H9 (cell line): ENCODE data around the gene PLAC1. TPM values are rescaled to one million over a fixed set of nuclear protein-coding genes. Genes with fewer than 3 reads are reported as not detected.

ENCODE experiments used
- DNase-seq: peaks from one replicate; pipeline ENCODE4 v3.0.0-alpha.2; 2017
- H2AFZ ChIP-seq: one replicate; pipeline ENCODE4 v1.6.1; 2013; ENCODE audit warnings: mild to moderate bottlenecking, low read length, control low read depth, moderate library complexity
- H2AK5ac ChIP-seq: 2 replicates; pipeline ENCODE4 v1.6.1; 2013; ENCODE audit warnings: low read length, control low read depth, mixed read lengths; ENCODE audit not compliant: insufficient read length
- H2BK120ac ChIP-seq: one replicate; pipeline ENCODE4 v1.6.1; 2013; ENCODE audit warnings: low read depth, mild to moderate bottlenecking, low read length, control low read depth, inconsistent platforms; ENCODE audit not compliant: poor library complexity, severe bottlenecking
- H2BK12ac ChIP-seq: 2 replicates; pipeline ENCODE4 v1.6.1; 2013; ENCODE audit warnings: low read length, control low read depth, mixed read lengths, low read depth; ENCODE audit not compliant: insufficient read length
- H2BK15ac ChIP-seq: 2 replicates; pipeline ENCODE4 v1.6.1; 2013; ENCODE audit warnings: low read depth, low read length, control low read depth
- H2BK20ac ChIP-seq: one replicate; pipeline ENCODE4 v1.6.1; 2013; ENCODE audit warnings: low read depth, mild to moderate bottlenecking, low read length, control low read depth, inconsistent platforms; ENCODE audit not compliant: poor library complexity, severe bottlenecking
- H2BK5ac ChIP-seq: 2 replicates; pipeline ENCODE4 v1.6.1; 2013; ENCODE audit warnings: low read length, control low read depth, mixed read lengths; ENCODE audit not compliant: insufficient read length
- H3K14ac ChIP-seq: 2 replicates; pipeline ENCODE4 v1.6.1; 2013; ENCODE audit warnings: low read length, control low read depth; ENCODE audit not compliant: insufficient read depth
- H3K18ac ChIP-seq: 2 replicates; pipeline ENCODE4 v1.6.1; 2013; ENCODE audit warnings: low read depth, mild to moderate bottlenecking, mixed read lengths, low read length, control low read depth; ENCODE audit not compliant: insufficient read length
- H3K23ac ChIP-seq: 2 replicates; pipeline ENCODE4 v1.6.1; 2013; ENCODE audit warnings: low read length, control low read depth, mixed read lengths, low read depth; ENCODE audit not compliant: insufficient read length
- H3K23me2 ChIP-seq: 2 replicates; pipeline ENCODE4 v1.6.1; 2013; ENCODE audit warnings: low read depth, mild to moderate bottlenecking, mixed read lengths, low read length, control low read depth; ENCODE audit not compliant: insufficient read length, poor library complexity, severe bottlenecking
- H3K27ac ChIP-seq: 2 replicates; pipeline ENCODE4 v1.5.1; 2013; ENCODE audit warnings: low read length, control low read depth, mixed read lengths, low read depth; ENCODE audit not compliant: insufficient read length
- H3K27me3 ChIP-seq: 2 replicates; pipeline ENCODE4 v1.6.1; 2013; ENCODE audit warnings: low read length, control low read depth, inconsistent platforms; ENCODE audit not compliant: insufficient read depth
- H3K4ac ChIP-seq: 2 replicates; pipeline ENCODE4 v1.6.1; 2013; ENCODE audit warnings: low read depth, mild to moderate bottlenecking, control low read depth, inconsistent platforms, low read length, moderate library complexity
- H3K4me1 ChIP-seq: 2 replicates; pipeline ENCODE4 v1.6.1; 2013; ENCODE audit warnings: low read length, control low read depth, inconsistent platforms; ENCODE audit not compliant: insufficient read depth
- H3K4me2 ChIP-seq: 2 replicates; pipeline ENCODE4 v1.6.1; 2013; ENCODE audit warnings: low read length, control low read depth, mixed read lengths; ENCODE audit not compliant: insufficient read length, insufficient read depth
- H3K56ac ChIP-seq: 2 replicates; pipeline ENCODE4 v1.6.1; 2013; ENCODE audit warnings: low read depth, mild to moderate bottlenecking, mixed read lengths, low read length, control low read depth; ENCODE audit not compliant: insufficient read length
- H3K79me1 ChIP-seq: 2 replicates; pipeline ENCODE4 v1.6.1; 2013; ENCODE audit warnings: low read depth, mild to moderate bottlenecking, moderate library complexity, low read length, control low read depth, inconsistent platforms; ENCODE audit not compliant: insufficient read depth, poor library complexity, severe bottlenecking
- H3K79me2 ChIP-seq: 2 replicates; pipeline ENCODE4 v1.6.1; 2013; ENCODE audit warnings: low read length, control low read depth, inconsistent platforms; ENCODE audit not compliant: insufficient read depth
- H3K9ac ChIP-seq: 2 replicates; pipeline ENCODE4 v1.6.1; 2013; ENCODE audit warnings: low read length, control low read depth, mixed read lengths; ENCODE audit not compliant: insufficient read length; ENCODE audit errors: extremely low read depth
- H3K9me3 ChIP-seq: one replicate; pipeline ENCODE4 v1.6.1; 2013; ENCODE audit warnings: low read depth, low read length, inconsistent platforms; ENCODE audit not compliant: control insufficient read depth
- H3T11ph ChIP-seq: one replicate; pipeline ENCODE4 v1.6.1; 2013; ENCODE audit warnings: mild to moderate bottlenecking, low read length, control low read depth, inconsistent platforms
- H4K20me1 ChIP-seq: one replicate; pipeline ENCODE4 v1.6.1; 2013; ENCODE audit not compliant: control insufficient read depth, insufficient read length, insufficient read depth
- H4K5ac ChIP-seq: 2 replicates; pipeline ENCODE4 v1.6.1; 2013; ENCODE audit warnings: low read depth, mild to moderate bottlenecking, mixed read lengths, low read length, control low read depth; ENCODE audit not compliant: insufficient read length
- H4K8ac ChIP-seq: replicated peaks from 2 replicates; pipeline ENCODE4 v1.6.1; 2013; ENCODE audit warnings: low read length, control low read depth, mixed read lengths, low read depth; ENCODE audit not compliant: insufficient read length
- H4K91ac ChIP-seq: 2 replicates; pipeline ENCODE4 v1.6.1; 2013; ENCODE audit warnings: low read depth, mild to moderate bottlenecking, moderate library complexity, mixed read lengths, low read length, control low read depth; ENCODE audit not compliant: insufficient read length
- H3K27ac Mint-ChIP-seq, 3 experiments: 2 replicates in 2 of 3; 3 replicates in 1 of 3; pipeline ENCODE4 v1.8.0; 2020 to 2021; ENCODE audit warnings: mixed read lengths in 3 of 3, mild to moderate bottlenecking in 1 of 3, moderate library complexity in 1 of 3
- H3K27me3 Mint-ChIP-seq: 2 replicates; pipeline ENCODE4 v1.8.0; 2021; ENCODE audit warnings: low read depth, mild to moderate bottlenecking, moderate library complexity, mixed read lengths
- H3K36me3 Mint-ChIP-seq, 3 experiments: 2 replicates in 2 of 3; 3 replicates in 1 of 3; pipeline ENCODE4 v1.8.0; 2020 to 2021; ENCODE audit warnings: low read depth in 3 of 3, mixed read lengths in 3 of 3; ENCODE audit not compliant: insufficient read depth in 1 of 3
- H3K4me1 Mint-ChIP-seq, 2 experiments: 2 replicates each; pipeline ENCODE4 v1.8.0; 2020; ENCODE audit warnings: mixed read lengths in 2 of 2
- H3K4me3 Mint-ChIP-seq, 2 experiments: 2 replicates in 1 of 2; 3 replicates in 1 of 2; pipeline ENCODE4 v1.8.0; 2020 to 2021; ENCODE audit warnings: mild to moderate bottlenecking in 2 of 2, mixed read lengths in 2 of 2, moderate library complexity in 1 of 2
- H3K9me3 Mint-ChIP-seq, 2 experiments: 2 replicates in 1 of 2; 3 replicates in 1 of 2; pipeline ENCODE4 v1.8.0; 2020; ENCODE audit warnings: mild to moderate bottlenecking in 2 of 2, mixed read lengths in 2 of 2, moderate library complexity in 1 of 2
- CTCF ChIP-seq: fragments of 200-600 bp; sonication (generic); conservative IDR thresholded peaks from 3 replicates; pipeline ENCODE4 v1.8.0; 2021; ENCODE audit warnings: antibody characterized with exemption, mild to moderate bottlenecking
- WGBS: extraction: QIAGEN DNeasy Blood & Tissue Kit; methylation state at CpG from one replicate; pipeline ENCODE4 v1.1.7; 2013; ENCODE audit warnings: missing lambda C conversion rate, low lambda C conversion rate, mixed read lengths; ENCODE audit not compliant: insufficient read length; ENCODE audit errors: extremely low coverage; 5-methylcytosine and 5-hydroxymethylcytosine counted together
- total RNA-seq: library from RNA; stranded (reverse); gene quantifications from 2 replicates; pipeline ENCODE4 v1.2.1, GENCODE V29; 2021

PLAC1 gene
- total RNA-seq, 1 experiment from 2014 or later: 0.68 TPM

- Histone ChIP-seq H4K8ac (no peak overlapping the region), H2BK12ac (no peak overlapping the region), H3K9me3 (no peaks in the 10 kb centered on the region), H3K4me1 (no peaks in the 10 kb centered on the region), H4K91ac (no peak overlapping the region), H3K9ac (no peak overlapping the region), H2BK120ac (no peak overlapping the region), H2AFZ (no peak overlapping the region), H3K27me3 (no peaks in the 10 kb centered on the region), H3K4ac (no peak overlapping the region), H2AK5ac (no peak overlapping the region), H4K20me1 (no peaks in the 10 kb centered on the region), H3K18ac (no peak overlapping the region), H3K56ac (no peak overlapping the region), H3T11ph (no peak overlapping the region), H3K27ac (no peak overlapping the region), H2BK20ac (no peak overlapping the region), H3K79me2 (no peaks in the 10 kb centered on the region), H3K79me1 (no peaks in the 10 kb centered on the region), H3K23ac (no peak overlapping the region), H2BK5ac (no peak overlapping the region), H3K14ac (no peak overlapping the region), H2BK15ac (no peak overlapping the region), H3K23me2 (no peaks in the 10 kb centered on the region), H3K4me2 (no peak overlapping the region), H4K5ac (no peak overlapping the region)
- H3K4me1 Mint-ChIP-seq: no peaks in the 10 kb centered on the region
- H3K36me3 Mint-ChIP-seq: peaks cover 0 to 2% (median 0%) of the 10 kb centered on the region in 3 experiments; a peak in 2 of 7 replicates
- DNase-seq: no peak
- no peaks in the 10 kb centered on the region for H3K27me3 Mint-ChIP-seq
- H3K4me3 Mint-ChIP-seq: no peak overlapping the region
- peaks cover 0 to 60% of the 10 kb centered on the region in 2 experiments; a peak in 3 of 5 replicates for H3K9me3 Mint-ChIP-seq
- WGBS: no CpG with 5 or more reads among the region's 2 CpGs
- H3K27ac Mint-ChIP-seq: no peak overlapping the region
- TF ChIP-seq CTCF: no peak
These were observed 16.9 kb downstream of the PLAC1 start for GRCh38 chrX:134641346-134641745.
